Measurements from ENCODE around the gene KIF5C.

DNA sequence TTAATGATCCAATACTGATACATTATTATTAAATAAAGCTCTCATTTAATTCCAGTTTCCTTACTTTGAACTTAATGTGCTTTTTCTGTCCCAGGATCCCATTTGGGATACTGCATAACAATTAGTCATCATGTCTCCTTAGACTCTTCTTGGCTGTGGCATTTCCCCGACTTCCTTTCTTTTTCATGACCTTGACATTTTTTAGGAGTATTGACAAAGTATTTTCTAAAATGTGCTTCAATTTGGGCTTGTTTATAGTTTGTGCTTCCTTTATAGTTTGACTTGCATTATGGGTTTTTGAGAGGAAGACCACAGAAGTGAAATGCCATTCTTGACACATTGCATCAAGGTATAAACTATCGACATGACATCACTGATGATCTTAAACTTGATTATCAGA is 46.1 kb upstream of the KIF5C start:
- TF ChIP-seq EZH2 (IDR thresholded peaks at IDR 0.05; ENCODE audit: low read length, missing control alignments) = no peak
- TF ChIP-seq, protein P1, sequence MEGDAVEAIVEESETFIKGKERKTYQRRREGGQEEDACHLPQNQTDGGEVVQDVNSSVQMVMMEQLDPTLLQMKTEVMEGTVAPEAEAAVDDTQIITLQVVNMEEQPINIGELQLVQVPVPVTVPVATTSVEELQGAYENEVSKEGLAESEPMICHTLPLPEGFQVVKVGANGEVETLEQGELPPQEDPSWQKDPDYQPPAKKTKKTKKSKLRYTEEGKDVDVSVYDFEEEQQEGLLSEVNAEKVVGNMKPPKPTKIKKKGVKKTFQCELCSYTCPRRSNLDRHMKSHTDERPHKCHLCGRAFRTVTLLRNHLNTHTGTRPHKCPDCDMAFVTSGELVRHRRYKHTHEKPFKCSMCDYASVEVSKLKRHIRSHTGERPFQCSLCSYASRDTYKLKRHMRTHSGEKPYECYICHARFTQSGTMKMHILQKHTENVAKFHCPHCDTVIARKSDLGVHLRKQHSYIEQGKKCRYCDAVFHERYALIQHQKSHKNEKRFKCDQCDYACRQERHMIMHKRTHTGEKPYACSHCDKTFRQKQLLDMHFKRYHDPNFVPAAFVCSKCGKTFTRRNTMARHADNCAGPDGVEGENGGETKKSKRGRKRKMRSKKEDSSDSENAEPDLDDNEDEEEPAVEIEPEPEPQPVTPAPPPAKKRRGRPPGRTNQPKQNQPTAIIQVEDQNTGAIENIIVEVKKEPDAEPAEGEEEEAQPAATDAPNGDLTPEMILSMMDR (conservative IDR thresholded peaks at IDR 0.05 in 1 of 2, IDR thresholded peaks at IDR 0.05 in 1 of 2; ENCODE audit: low read depth in 1 of 2, low read length in 2 of 2) = no peak

All from fibroblast of lung (primary cell).